ENCODE results near the gene APOA1. TPM values are rescaled to one million over a fixed set of nuclear protein-coding genes. Genes with fewer than 3 reads are reported as not detected.
"Not testable (repeated sequence)": the region's sequence is repeated elsewhere in the genome, so short reads cannot be mapped to it uniquely, and the experiment has no call there.

Gene APOA1
- total RNA-seq, 2 donors from 2014 or later = not detected

- no peaks in the 10 kb centered on the region for H3K36me3 ChIP-seq
- H3K27me3 ChIP-seq (replicated peaks; ENCODE audit: insufficient read depth) = no peaks in the 10 kb centered on the region
- no peak overlapping the region for H3K27ac ChIP-seq
- H3K9me3 ChIP-seq = no peaks in the 10 kb centered on the region
- H3K4me3 ChIP-seq = no peak overlapping the region
- no peak for TF ChIP-seq CTCF (IDR thresholded peaks at IDR 0.05)
- ATAC-seq (ENCODE audit: insufficient number of reproducible peaks, low FRiP score, low read depth) (no peak), DNase-seq (ENCODE audit: low spot score) (no peak)
- no peaks in the 10 kb centered on the region for H3K4me1 ChIP-seq (ENCODE audit: control insufficient read depth in 1 of 2, low read depth in 2 of 2)
Observed at GRCh38 chr11:116812109-116812508, 25.3 kb downstream of the APOA1 start.

- Histone ChIP-seq H3K4me3 (no peak overlapping the region), H3K27me3 (replicated peaks; ENCODE audit: insufficient read depth) (no peaks in the 10 kb centered on the region), H3K36me3 (no peaks in the 10 kb centered on the region), H3K27ac (no peak overlapping the region), H3K9me3 (no peaks in the 10 kb centered on the region), H3K4me1 (ENCODE audit: control insufficient read depth in 1 of 2, low read depth in 2 of 2) (no peaks in the 10 kb centered on the region)
- TF ChIP-seq CTCF (IDR thresholded peaks at IDR 0.05) = no peak
- no peak for DNase-seq (ENCODE audit: low spot score)
- ATAC-seq (ENCODE audit: insufficient number of reproducible peaks, low FRiP score, low read depth) = no peak
Observed at GRCh38 chr11:116811194-116811593, 26.2 kb downstream of the APOA1 start.

- ATAC-seq (ENCODE audit: insufficient number of reproducible peaks, low FRiP score, low read depth) (no peak), DNase-seq (ENCODE audit: low spot score) (no peak)
- H3K9me3 ChIP-seq = no peaks in the 10 kb centered on the region
- no peak overlapping the region for H3K4me3 ChIP-seq
- TF ChIP-seq CTCF (IDR thresholded peaks at IDR 0.05) = no peak
- no peaks in the 10 kb centered on the region for H3K4me1 ChIP-seq (ENCODE audit: control insufficient read depth in 1 of 2, low read depth in 2 of 2)
- no peaks in the 10 kb centered on the region for H3K27me3 ChIP-seq (replicated peaks; ENCODE audit: insufficient read depth)
- no peak overlapping the region for H3K27ac ChIP-seq
- no peaks in the 10 kb centered on the region for H3K36me3 ChIP-seq
Observed at GRCh38 chr11:116808262-116809175, 28.9 kb downstream of the APOA1 start.

- no peak overlapping the region for H3K27ac ChIP-seq
- H3K4me3 ChIP-seq = no peak overlapping the region
- no peak for TF ChIP-seq CTCF (IDR thresholded peaks at IDR 0.05)
- DNase-seq (ENCODE audit: low spot score) (no peak), ATAC-seq (ENCODE audit: insufficient number of reproducible peaks, low FRiP score, low read depth) (no peak)
- H3K36me3 ChIP-seq = no peaks in the 10 kb centered on the region
- H3K9me3 ChIP-seq = no peaks in the 10 kb centered on the region
- H3K27me3 ChIP-seq (replicated peaks; ENCODE audit: insufficient read depth) = no peaks in the 10 kb centered on the region
- H3K4me1 ChIP-seq (ENCODE audit: control insufficient read depth in 1 of 2, low read depth in 2 of 2) = no peaks in the 10 kb centered on the region
Observed at GRCh38 chr11:116807601-116808261, 29.7 kb downstream of the APOA1 start.

GRCh38 chr11:116804001-116804400 is 33.4 kb downstream of the APOA1 start:
- ATAC-seq (ENCODE audit: insufficient number of reproducible peaks, low FRiP score, low read depth) (no peak), DNase-seq (ENCODE audit: low spot score) (no peak)

GRCh38 chr11:116801662-116802061 is 35.8 kb downstream of the APOA1 start:
- not testable (repeated sequence) for H3K9me3 ChIP-seq; H3K36me3 ChIP-seq; H3K4me3 ChIP-seq; H3K27ac ChIP-seq; DNase-seq (ENCODE audit: low spot score); H3K4me1 ChIP-seq (ENCODE audit: control insufficient read depth in 1 of 2, low read depth in 2 of 2); ATAC-seq (ENCODE audit: insufficient number of reproducible peaks, low FRiP score, low read depth); H3K27me3 ChIP-seq (replicated peaks; ENCODE audit: insufficient read depth)

More at GRCh38 chr11:116804001-116804400, 33.4 kb downstream of the APOA1 start:
- no peaks in the 10 kb centered on the region for H3K4me1 ChIP-seq (ENCODE audit: control insufficient read depth in 1 of 2, low read depth in 2 of 2)
- no peaks in the 10 kb centered on the region for H3K9me3 ChIP-seq
- no peak for TF ChIP-seq CTCF (IDR thresholded peaks at IDR 0.05)
- H3K27me3 ChIP-seq (replicated peaks; ENCODE audit: insufficient read depth) = no peaks in the 10 kb centered on the region
- no peak overlapping the region for H3K27ac ChIP-seq
- H3K36me3 ChIP-seq = no peaks in the 10 kb centered on the region
- no peak overlapping the region for H3K4me3 ChIP-seq
